ENCODE measurements around the gene POLA2.

POLA2 gene, protein sequence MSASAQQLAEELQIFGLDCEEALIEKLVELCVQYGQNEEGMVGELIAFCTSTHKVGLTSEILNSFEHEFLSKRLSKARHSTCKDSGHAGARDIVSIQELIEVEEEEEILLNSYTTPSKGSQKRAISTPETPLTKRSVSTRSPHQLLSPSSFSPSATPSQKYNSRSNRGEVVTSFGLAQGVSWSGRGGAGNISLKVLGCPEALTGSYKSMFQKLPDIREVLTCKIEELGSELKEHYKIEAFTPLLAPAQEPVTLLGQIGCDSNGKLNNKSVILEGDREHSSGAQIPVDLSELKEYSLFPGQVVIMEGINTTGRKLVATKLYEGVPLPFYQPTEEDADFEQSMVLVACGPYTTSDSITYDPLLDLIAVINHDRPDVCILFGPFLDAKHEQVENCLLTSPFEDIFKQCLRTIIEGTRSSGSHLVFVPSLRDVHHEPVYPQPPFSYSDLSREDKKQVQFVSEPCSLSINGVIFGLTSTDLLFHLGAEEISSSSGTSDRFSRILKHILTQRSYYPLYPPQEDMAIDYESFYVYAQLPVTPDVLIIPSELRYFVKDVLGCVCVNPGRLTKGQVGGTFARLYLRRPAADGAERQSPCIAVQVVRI

DNA sequence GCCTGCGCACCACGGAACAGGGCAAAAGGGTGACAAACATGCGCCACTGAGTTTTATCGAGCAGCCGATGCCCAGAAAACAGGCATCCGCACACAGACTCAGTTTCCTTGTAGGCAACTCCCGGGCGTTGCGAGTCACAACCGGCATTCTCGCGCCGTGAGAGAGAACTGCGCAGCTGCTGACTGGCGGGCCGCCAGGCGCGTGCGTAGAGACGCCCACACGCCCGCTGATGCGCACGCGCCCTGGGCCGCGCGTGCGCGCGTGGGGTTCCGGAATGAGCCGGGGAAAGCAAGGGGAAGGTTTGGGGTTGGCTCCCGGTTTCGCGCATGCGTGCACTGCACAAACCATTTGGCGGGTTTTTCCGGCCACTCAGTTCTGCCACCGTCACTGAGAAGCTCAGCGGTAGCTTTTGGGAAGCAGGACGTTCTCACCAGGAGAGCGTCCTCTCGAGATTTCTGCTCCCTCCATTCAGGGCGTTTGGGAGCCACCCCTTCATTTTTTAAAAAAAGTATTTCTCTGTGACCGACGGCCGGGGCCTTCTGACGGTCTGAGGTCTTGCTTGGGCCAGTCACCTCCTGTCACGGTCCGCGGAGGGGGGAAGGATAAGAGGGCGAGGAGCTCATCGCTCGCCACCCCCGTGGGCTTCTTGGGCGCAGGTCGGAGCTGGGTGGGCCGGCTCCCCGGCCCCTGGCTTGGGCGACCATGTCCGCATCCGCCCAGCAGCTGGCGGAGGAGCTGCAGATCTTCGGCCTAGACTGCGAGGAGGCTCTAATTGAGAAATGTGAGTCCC, at the start of gene POLA2:
Gene POLA2 (plus strand): TSS at position 372 of the 790 bp plus-strand sequence. CDS start 331 bp downstream, at position 703.
- Histone ChIP-seq H3K36me3 (ENCODE audit: control insufficient read depth, insufficient read depth, low read length) (peaks cover 3% of the 10 kb centered on the region), H3K9me3 (ENCODE audit: control insufficient read depth, insufficient read depth, low read length) (no peaks in the 10 kb centered on the region), H3K27me3 (ENCODE audit: control insufficient read depth, insufficient read depth, low read length) (peaks cover 2% of the 10 kb centered on the region), H3K4me3 (ENCODE audit: low read depth, low read length) (peak within 1 kb of the TSS; percentile 85), H3K9ac (ENCODE audit: low read depth, low read length) (peak within 1 kb of the TSS; percentile 89), H3K4me1 (ENCODE audit: control insufficient read depth, insufficient read depth, low read length) (peaks cover 4% of the 10 kb centered on the region)

DNA sequence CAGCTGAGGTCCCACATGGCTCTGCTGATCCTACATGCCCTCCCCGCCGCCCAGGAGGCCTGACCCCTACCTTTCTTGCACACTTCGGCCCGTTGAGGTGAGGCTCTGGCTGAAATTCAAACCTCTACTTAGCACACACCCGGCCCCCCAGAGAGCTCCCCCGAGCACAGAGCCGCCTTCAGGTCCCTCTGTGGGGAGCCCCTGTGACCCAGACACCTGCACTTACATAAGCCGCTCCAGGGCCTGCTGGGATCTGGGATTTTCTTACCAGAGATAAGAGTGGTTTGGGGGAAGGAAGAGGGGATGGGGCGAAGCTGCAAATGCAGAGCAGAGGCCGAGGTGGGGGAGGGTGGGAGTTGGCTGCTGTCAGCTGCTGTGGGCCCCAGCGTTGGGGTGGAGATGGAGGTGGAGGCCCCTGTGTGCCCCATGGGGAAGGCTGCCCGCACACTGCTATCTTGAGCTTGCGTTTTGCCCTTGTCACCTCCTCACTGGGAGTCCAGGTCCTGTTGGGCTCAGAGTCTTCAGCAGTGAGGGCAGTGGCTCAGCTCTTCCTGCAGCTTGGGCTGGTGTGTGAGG, 49.4 kb upstream of the POLA2 start:
- peaks cover 37% of the 10 kb centered on the region for H3K36me3 ChIP-seq (ENCODE audit: control insufficient read depth, insufficient read depth, low read length)
- H3K9me3 ChIP-seq (ENCODE audit: control insufficient read depth, insufficient read depth, low read length): no peaks in the 10 kb centered on the region
- peak overlapping the region; percentile 13 for H3K4me3 ChIP-seq (ENCODE audit: low read depth, low read length)
- no peaks in the 10 kb centered on the region for H3K27me3 ChIP-seq (ENCODE audit: control insufficient read depth, insufficient read depth, low read length)
- H3K9ac ChIP-seq (ENCODE audit: low read depth, low read length): peak overlapping the region; percentile 54
- peaks cover 10% of the 10 kb centered on the region for H3K4me1 ChIP-seq (ENCODE audit: control insufficient read depth, insufficient read depth, low read length)

DNA sequence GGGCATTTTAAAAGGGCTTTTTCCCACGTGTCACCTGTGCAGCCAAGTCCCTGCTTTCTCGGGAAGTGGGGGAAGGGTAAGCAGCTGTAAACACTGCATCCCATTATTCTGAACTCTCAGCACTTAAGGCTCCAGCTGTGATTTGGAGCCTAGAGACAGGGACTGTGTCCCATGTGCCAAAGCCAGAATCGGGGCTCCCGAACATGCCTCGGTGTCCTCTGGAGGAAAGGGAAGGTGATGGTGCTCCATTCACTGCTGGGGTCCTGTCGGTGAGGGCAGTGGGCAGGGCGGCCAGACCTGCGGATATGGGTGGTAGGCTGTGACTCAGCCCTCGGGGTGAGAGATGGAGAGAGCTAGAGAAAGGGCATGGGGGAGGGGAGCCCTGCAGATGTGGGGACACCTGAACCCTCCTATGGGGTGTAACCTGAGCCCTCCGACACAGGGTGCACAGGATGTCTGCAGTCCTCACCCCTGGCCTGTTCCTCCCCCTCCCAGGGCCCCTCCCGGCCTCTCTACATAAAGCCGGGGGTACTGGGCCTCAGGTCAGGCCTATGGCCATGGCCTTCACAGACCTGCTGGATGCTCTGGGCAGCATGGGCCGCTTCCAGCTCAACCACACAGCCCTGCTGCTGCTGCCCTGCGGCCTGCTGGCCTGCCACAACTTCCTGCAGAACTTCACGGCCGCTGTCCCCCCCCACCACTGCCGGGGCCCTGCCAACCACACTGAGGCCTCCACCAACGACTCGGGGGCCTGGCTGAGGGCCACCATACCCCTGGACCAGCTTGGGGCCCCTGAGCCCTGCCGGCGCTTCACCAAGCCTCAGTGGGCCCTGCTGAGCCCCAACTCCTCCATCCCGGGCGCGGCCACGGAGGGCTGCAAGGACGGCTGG, 48.2 kb upstream of the POLA2 start:
- H3K36me3 ChIP-seq (ENCODE audit: control insufficient read depth, insufficient read depth, low read length): peaks cover 30% of the 10 kb centered on the region
- no peaks in the 10 kb centered on the region for H3K9me3 ChIP-seq (ENCODE audit: control insufficient read depth, insufficient read depth, low read length)
- H3K27me3 ChIP-seq (ENCODE audit: control insufficient read depth, insufficient read depth, low read length): no peaks in the 10 kb centered on the region
- H3K9ac ChIP-seq (ENCODE audit: low read depth, low read length): no peak overlapping the region
- peak overlapping the region; percentile 27 for H3K4me3 ChIP-seq (ENCODE audit: low read depth, low read length)
- peaks cover 10% of the 10 kb centered on the region for H3K4me1 ChIP-seq (ENCODE audit: control insufficient read depth, insufficient read depth, low read length)

DNA sequence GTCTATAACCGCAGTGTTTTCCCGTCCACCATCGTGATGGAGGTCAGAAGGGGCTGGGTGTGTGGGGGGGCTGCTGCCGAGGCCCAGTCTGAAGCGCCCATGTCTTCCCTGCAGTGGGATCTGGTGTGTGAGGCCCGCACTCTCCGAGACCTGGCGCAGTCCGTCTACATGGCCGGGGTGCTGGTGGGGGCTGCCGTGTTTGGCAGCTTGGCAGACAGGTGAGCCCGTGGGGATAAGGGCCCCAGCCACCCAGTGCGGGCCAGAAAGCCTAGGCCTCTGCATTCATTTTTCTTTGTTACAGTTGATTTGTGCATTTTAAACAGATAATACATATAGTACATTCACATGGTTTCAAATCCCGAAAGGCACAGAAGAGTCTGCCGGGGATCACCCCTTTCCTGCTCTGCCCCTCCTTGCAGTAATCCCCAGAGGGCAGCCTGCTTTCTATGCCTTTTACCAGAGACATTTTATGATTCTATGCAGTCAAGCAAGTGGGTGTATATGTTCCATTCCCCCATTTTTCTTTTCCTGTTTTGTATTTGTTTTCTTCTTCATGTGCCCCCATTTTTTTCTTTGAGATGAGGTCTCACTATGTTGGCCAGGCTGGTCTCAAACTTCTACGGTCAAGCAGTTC, 47.4 kb upstream of the POLA2 start:
- no peaks in the 10 kb centered on the region for H3K27me3 ChIP-seq (ENCODE audit: control insufficient read depth, insufficient read depth, low read length)
- H3K4me1 ChIP-seq (ENCODE audit: control insufficient read depth, insufficient read depth, low read length): peaks cover 10% of the 10 kb centered on the region
- H3K4me3 ChIP-seq (ENCODE audit: low read depth, low read length): no peak overlapping the region
- H3K9me3 ChIP-seq (ENCODE audit: control insufficient read depth, insufficient read depth, low read length): no peaks in the 10 kb centered on the region
- peaks cover 24% of the 10 kb centered on the region for H3K36me3 ChIP-seq (ENCODE audit: control insufficient read depth, insufficient read depth, low read length)
- no peak overlapping the region for H3K9ac ChIP-seq (ENCODE audit: low read depth, low read length)

DNA sequence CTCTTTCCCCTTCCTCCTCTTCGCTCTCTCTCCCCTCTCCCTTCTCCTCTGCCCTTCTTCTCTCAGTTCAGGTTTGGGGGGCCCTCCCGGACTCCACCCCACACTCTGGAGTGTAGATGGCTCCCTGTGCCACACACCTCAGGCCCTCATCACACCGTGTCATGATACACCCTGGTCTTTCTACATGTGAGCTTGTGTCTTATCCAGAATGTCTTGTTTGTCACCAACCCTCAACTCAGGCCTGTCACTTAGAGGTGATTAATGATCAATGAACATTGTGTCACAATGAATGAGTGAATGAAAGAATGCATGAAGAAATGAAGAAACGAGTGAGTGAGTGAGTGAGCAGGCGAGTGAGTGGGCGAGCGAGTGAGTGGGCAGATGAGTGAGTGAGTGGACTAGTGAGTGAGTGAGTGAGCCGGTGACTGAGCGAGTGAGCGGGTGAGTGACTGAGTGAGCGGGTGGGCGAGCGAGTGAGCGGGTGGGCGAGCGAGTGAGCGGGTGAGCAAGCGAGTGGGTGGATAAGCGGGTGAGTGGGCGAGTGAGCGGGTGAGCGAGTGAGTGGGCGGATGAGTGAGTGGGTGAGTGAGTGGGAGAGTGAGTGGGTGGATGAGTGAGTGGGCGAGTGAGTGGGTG, 46.2 kb upstream of the POLA2 start:
- peaks cover 10% of the 10 kb centered on the region for H3K4me1 ChIP-seq (ENCODE audit: control insufficient read depth, insufficient read depth, low read length)

DNA sequence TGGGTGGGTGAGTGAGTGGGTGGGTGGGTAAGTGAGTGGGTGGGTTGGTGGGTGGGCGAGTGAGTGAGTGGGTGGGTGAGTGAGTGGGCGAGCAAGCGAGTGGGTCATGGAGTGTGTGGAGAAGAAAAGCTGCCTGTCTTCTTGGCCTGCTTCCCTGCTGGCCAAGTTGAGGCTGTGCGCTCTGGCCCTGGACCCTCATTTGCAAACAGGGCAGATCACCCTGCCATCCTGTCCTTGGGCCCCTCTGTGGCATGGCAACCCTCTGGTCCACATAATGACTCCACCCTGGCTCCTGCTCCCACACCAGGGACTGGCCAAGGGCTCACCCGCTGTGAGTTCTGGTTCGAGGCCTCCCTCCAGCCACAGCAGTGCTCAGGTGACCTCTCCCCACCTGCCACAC, 44.9 kb upstream of the POLA2 start:
- H3K36me3 ChIP-seq (ENCODE audit: control insufficient read depth, insufficient read depth, low read length): no peaks in the 10 kb centered on the region
- H3K4me3 ChIP-seq (ENCODE audit: low read depth, low read length): no peak overlapping the region
- no peaks in the 10 kb centered on the region for H3K27me3 ChIP-seq (ENCODE audit: control insufficient read depth, insufficient read depth, low read length)
- peaks cover 10% of the 10 kb centered on the region for H3K4me1 ChIP-seq (ENCODE audit: control insufficient read depth, insufficient read depth, low read length)
- no peak overlapping the region for H3K9ac ChIP-seq (ENCODE audit: low read depth, low read length)
- H3K9me3 ChIP-seq (ENCODE audit: control insufficient read depth, insufficient read depth, low read length): no peaks in the 10 kb centered on the region

More for the DNA sequence above, 46.2 kb upstream of the POLA2 start:
- H3K27me3 ChIP-seq (ENCODE audit: control insufficient read depth, insufficient read depth, low read length): no peaks in the 10 kb centered on the region
- H3K36me3 ChIP-seq (ENCODE audit: control insufficient read depth, insufficient read depth, low read length): peaks cover 12% of the 10 kb centered on the region
- no peak overlapping the region for H3K4me3 ChIP-seq (ENCODE audit: low read depth, low read length)
- H3K9ac ChIP-seq (ENCODE audit: low read depth, low read length): no peak overlapping the region
- H3K9me3 ChIP-seq (ENCODE audit: control insufficient read depth, insufficient read depth, low read length): no peaks in the 10 kb centered on the region

DNA sequence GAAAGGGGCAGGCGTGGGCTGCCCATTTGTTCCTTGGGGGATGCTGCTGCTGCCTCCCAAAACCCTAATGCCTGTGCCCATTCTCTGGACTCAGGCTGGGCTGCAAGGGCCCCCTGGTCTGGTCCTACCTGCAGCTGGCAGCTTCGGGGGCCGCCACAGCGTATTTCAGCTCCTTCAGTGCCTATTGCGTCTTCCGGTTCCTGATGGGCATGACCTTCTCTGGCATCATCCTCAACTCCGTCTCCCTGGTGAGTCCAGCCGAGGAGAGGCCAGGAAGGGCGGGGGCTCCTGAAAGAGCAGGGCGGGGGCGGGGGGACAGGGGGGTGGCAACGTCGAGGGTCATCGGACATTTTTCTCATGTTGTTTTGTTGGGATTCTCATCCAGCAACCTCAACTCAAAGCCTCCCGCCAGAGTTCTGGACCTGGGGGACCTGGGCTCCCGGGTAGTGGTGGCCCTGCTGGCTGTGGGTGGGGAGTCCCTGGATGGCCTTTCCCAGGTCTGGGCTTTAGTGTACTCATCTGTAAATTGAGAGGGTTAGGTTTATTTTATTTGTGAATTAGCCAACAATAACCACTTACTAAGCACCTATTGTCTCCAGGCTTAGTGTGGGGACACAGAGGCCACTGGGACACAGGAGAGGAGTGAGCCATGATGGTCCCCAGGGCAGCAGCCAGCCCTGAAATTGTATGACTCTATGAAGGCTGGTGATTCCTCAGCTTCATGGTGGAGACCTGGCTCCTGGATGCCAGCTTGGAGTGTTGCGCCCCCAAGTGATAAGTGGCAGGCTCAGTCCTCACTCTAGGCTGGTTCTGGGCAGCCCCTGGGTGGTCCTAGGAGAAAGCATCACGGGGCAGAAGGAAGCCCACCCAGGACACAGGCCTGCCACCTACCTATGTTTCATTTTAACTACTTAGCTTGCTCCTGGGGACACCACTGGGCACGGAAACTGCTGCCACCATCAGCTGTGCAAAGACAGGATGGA, 44.0 kb upstream of the POLA2 start:
- peaks cover 4% of the 10 kb centered on the region for H3K4me1 ChIP-seq (ENCODE audit: control insufficient read depth, insufficient read depth, low read length)
- H3K9me3 ChIP-seq (ENCODE audit: control insufficient read depth, insufficient read depth, low read length): no peaks in the 10 kb centered on the region
- H3K36me3 ChIP-seq (ENCODE audit: control insufficient read depth, insufficient read depth, low read length): no peaks in the 10 kb centered on the region
- no peak overlapping the region for H3K4me3 ChIP-seq (ENCODE audit: low read depth, low read length)
- no peaks in the 10 kb centered on the region for H3K27me3 ChIP-seq (ENCODE audit: control insufficient read depth, insufficient read depth, low read length)
- no peak overlapping the region for H3K9ac ChIP-seq (ENCODE audit: low read depth, low read length)

DNA sequence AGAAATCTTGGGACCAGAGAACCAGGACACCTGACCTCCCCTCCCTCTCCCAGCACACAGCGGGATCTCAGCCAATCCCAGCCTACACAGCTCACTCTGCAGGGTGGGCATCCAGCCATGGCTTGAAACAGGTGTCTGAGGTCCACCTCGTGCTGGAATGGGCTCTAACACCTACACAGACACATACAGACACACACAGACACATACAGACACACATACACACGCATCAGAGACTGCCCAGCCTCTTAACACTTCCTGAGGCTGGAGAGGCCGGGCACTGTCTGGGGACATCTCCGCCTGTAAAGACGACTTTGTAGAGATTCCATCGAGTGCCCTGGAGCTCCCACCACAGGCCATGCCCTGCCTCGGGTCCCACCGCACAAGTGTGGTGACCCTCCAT, 43.3 kb upstream of the POLA2 start:
- Histone ChIP-seq H3K4me1 (ENCODE audit: control insufficient read depth, insufficient read depth, low read length) (peaks cover 2% of the 10 kb centered on the region), H3K9me3 (ENCODE audit: control insufficient read depth, insufficient read depth, low read length) (no peaks in the 10 kb centered on the region), H3K4me3 (ENCODE audit: low read depth, low read length) (no peak overlapping the region), H3K9ac (ENCODE audit: low read depth, low read length) (no peak overlapping the region), H3K27me3 (ENCODE audit: control insufficient read depth, insufficient read depth, low read length) (no peaks in the 10 kb centered on the region), H3K36me3 (ENCODE audit: control insufficient read depth, insufficient read depth, low read length) (no peaks in the 10 kb centered on the region)

DNA sequence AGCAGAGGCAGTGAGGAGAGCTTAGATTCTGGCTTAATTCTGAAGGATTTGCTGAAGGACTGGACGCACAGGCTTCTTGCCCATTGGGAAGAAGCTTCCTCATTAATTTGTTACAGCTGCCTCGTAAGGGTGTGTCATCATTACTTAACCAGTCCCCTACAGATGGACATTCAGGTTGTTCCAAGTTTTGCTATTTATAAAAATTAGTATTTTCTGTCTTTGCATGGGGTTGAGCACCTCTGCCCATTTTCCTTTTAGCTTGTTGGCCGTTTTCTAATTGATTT, 41.9 kb upstream of the POLA2 start:
- no peak overlapping the region for H3K4me3 ChIP-seq (ENCODE audit: low read depth, low read length)
- H3K4me1 ChIP-seq (ENCODE audit: control insufficient read depth, insufficient read depth, low read length): peaks cover 1% of the 10 kb centered on the region
- no peaks in the 10 kb centered on the region for H3K9me3 ChIP-seq (ENCODE audit: control insufficient read depth, insufficient read depth, low read length)
- no peaks in the 10 kb centered on the region for H3K36me3 ChIP-seq (ENCODE audit: control insufficient read depth, insufficient read depth, low read length)
- H3K9ac ChIP-seq (ENCODE audit: low read depth, low read length): no peak overlapping the region
- H3K27me3 ChIP-seq (ENCODE audit: control insufficient read depth, insufficient read depth, low read length): no peaks in the 10 kb centered on the region

DNA sequence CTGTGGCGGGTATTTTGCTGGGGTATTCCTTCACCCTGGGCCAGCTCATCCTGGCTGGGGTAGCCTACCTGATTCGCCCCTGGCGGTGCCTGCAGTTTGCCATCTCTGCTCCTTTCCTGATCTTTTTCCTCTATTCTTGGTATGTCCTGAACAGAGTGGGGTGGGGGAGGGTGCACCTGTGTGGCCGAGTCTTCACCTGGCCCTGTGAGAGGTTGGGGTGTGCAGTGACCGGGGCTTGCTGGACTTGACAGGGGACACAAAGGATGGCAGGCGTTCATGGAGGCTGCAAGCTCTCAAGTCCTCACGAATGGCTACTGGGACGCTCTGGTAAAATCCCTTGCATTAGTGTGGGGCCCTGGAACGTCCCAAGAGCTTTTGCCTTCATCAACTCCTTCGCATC, 40.7 kb upstream of the POLA2 start:
- H3K9ac ChIP-seq (ENCODE audit: low read depth, low read length): no peak overlapping the region
- H3K4me3 ChIP-seq (ENCODE audit: low read depth, low read length): no peak overlapping the region
- H3K4me1 ChIP-seq (ENCODE audit: control insufficient read depth, insufficient read depth, low read length): peaks cover 6% of the 10 kb centered on the region
- H3K36me3 ChIP-seq (ENCODE audit: control insufficient read depth, insufficient read depth, low read length): no peaks in the 10 kb centered on the region
- H3K27me3 ChIP-seq (ENCODE audit: control insufficient read depth, insufficient read depth, low read length): no peaks in the 10 kb centered on the region
- no peaks in the 10 kb centered on the region for H3K9me3 ChIP-seq (ENCODE audit: control insufficient read depth, insufficient read depth, low read length)

All from iPS-15b (cell line).